ENCODE results near the gene KRT35. TPM values are rescaled to one million over a fixed set of nuclear protein-coding genes. Genes with fewer than 3 reads are reported as not detected.

The KRT35 gene
- total and polyA plus RNA-seq, 2 of the 13 experiments (the other 11 are each of a cell fraction or from before 2014, with no cell fraction given): not detected

DNA sequence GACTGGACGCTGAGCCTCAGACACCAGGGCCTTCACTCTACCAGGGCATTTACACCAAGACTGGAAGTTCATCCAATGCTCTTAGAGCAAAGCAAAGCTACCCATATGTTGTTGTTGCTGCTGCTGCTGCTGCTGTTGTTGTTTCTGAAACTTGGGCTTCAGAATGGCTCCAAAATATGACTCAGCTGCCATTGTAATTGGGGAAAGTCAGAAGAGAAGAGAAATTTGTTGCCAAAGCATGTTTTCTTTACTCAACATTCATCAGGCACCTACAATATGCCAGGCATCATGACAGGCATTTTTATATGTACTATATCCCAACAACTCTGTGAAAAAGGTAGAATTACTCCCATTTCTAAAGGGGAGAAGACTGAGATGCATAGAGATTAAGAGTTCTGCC, 25.7 kb downstream of the KRT35 start (continued):
- TF ChIP-seq, protein P1, sequence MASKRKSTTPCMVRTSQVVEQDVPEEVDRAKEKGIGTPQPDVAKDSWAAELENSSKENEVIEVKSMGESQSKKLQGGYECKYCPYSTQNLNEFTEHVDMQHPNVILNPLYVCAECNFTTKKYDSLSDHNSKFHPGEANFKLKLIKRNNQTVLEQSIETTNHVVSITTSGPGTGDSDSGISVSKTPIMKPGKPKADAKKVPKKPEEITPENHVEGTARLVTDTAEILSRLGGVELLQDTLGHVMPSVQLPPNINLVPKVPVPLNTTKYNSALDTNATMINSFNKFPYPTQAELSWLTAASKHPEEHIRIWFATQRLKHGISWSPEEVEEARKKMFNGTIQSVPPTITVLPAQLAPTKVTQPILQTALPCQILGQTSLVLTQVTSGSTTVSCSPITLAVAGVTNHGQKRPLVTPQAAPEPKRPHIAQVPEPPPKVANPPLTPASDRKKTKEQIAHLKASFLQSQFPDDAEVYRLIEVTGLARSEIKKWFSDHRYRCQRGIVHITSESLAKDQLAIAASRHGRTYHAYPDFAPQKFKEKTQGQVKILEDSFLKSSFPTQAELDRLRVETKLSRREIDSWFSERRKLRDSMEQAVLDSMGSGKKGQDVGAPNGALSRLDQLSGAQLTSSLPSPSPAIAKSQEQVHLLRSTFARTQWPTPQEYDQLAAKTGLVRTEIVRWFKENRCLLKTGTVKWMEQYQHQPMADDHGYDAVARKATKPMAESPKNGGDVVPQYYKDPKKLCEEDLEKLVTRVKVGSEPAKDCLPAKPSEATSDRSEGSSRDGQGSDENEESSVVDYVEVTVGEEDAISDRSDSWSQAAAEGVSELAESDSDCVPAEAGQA (IDR thresholded peaks at IDR 0.05; ENCODE audit: low read depth): no peak
- TF ChIP-seq, protein P1 (CRISPR knock-in tag; IDR thresholded peaks at IDR 0.05; ENCODE audit: borderline replicate concordance): no peak
- TF ChIP-seq MTF1 (CRISPR knock-in tag; IDR thresholded peaks at IDR 0.05) (no peak), ZNF343 (CRISPR knock-in tag; IDR thresholded peaks at IDR 0.05) (no peak), ZNF776 (CRISPR knock-in tag; IDR thresholded peaks at IDR 0.05) (no peak), IRF9 (CRISPR knock-in tag; IDR thresholded peaks at IDR 0.05; ENCODE audit: borderline replicate concordance) (no peak), HDAC6 (IDR thresholded peaks at IDR 0.05; ENCODE audit: low read depth, low read length) (no peak)
- TF ChIP-seq, protein P2, sequence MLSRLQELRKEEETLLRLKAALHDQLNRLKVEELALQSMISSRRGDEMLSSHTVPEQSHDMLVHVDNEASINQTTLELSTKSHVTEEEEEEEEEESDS (CRISPR knock-in tag; IDR thresholded peaks at IDR 0.05; ENCODE audit: borderline replicate concordance): no peak
